Adrenal gland (tissue), 12 donors: ENCODE results near the gene CHRNA3. TPM values are rescaled to one million over a fixed set of nuclear protein-coding genes. Genes with fewer than 3 reads are reported as not detected.

Experiments
- DNase-seq, 7 donors: peaks; one replicate each; pipeline ENCODE4 v3.0.0-alpha.2; 2019 to 2020
- H3K27ac ChIP-seq, 5 donors: fragments of 200-600 bp; sonication (generic) in 4 of 5; 1 replicate in 3 of 5; 2 replicates in 2 of 5; pipeline versions ENCODE4 v1.5.1 to v1.8.0; 2016 to 2020; ENCODE audit warnings: mild to moderate bottlenecking in 1 of 5
- H3K27me3 ChIP-seq: fragments of 200-600 bp; 2 replicates; pipeline ENCODE4 v1.8.0; 2021
- H3K36me3 ChIP-seq, 2 donors: fragments of 200-600 bp; replicated peaks in 1 of 2; 1 replicate in 1 of 2; 2 replicates in 1 of 2; pipeline versions ENCODE4 v1.5.1 to v1.8.0; 2018 to 2022
- H3K4me1 ChIP-seq, 2 donors: fragments of 200-600 bp; replicated peaks in 1 of 2; 1 replicate in 1 of 2; 2 replicates in 1 of 2; pipeline versions ENCODE4 v1.5.1 to v1.8.0; 2018 to 2021
- H3K4me3 ChIP-seq, 4 donors: fragments of 200-600 bp; sonication (generic) in 3 of 4; one replicate each; pipeline ENCODE4 v1.5.1; 2016 to 2018
- H3K9me3 ChIP-seq, 3 donors: fragments of 200-600 bp; sonication (generic) in 1 of 3; replicated peaks in 1 of 3; 1 replicate in 2 of 3; 2 replicates in 1 of 3; pipeline versions ENCODE4 v1.5.1 to v1.8.0; 2016 to 2021
- CTCF ChIP-seq, 6 experiments: fragments of 450-650 bp in 4 of 6; fragments of 200-600 bp in 2 of 6; sonication (generic) in 1 of 6; IDR thresholded peaks; 1 replicate in 5 of 6; 2 replicates in 1 of 6; pipeline versions ENCODE4 v1.5.1 to v1.8.0; 2016 to 2021; ENCODE audit warnings: antibody characterized with exemption in 6 of 6, mild to moderate bottlenecking in 2 of 6, moderate library complexity in 1 of 6
- POLR2A ChIP-seq, 2 donors: fragments of 450-650 bp; IDR thresholded peaks; one replicate each; pipeline ENCODE4 v1.6.1; 2017; ENCODE audit warnings: antibody characterized with exemption in 2 of 2, mild to moderate bottlenecking in 2 of 2, moderate library complexity in 1 of 2
- WGBS, 4 donors: extraction: QIAGEN DNeasy Blood & Tissue Kit in 2 of 4; methylation state at CpG; one replicate each; pipeline versions ENCODE4 v1.1.5 to v1.1.7; 2013 to 2017; 5-methylcytosine and 5-hydroxymethylcytosine counted together
- intact Hi-C, 2 donors: fragments of 100-400 bp; cut with DNase I; formaldehyde crosslinking; loops; one replicate each; pipeline versions ENCODE4 v1.14.1 to v1.15.0; 2022 to 2023
- polyA plus RNA-seq, 3 donors: library from polyadenylated mRNA; stranded (reverse); fragments of 200-250 nt in 2 of 3; fragments of 350-450 nt in 1 of 3; fragmentation: Illumina TruSeq in 1 of 3; extraction: RNeasy Lipid Tissue Mini Kit (QIAGEN cat#74804) in 1 of 3; gene quantifications; one replicate each; pipeline ENCODE4 v1.2.3, GENCODE V29; 2013 to 2014
- total RNA-seq, 9 donors: library from RNA; depleted of rRNA in 4 of 9; stranded (reverse); fragments of >200 nt in 4 of 9; fragments of 120-200 nt in 1 of 9; fragmentation: NEBNext Ultra II Directional in 1 of 9; extraction: Animal tissue kit (Norgen Biotek cat#: 25700) in 1 of 9; gene quantifications; one replicate each; pipeline versions ENCODE4 v1.1.0 to v1.2.4, GENCODE V29; 2013 to 2023
- donor health status: healthy with polysubstance abuse.
- donor health status: Bipolar disorder and iron deficiency.
- donor health status: DM: yes; HTN: yes; CAD: no.
- donor health status: DM: no; HTN: no; CAD: no.
- donor health status: DM: no; HTN: no; CAD: no.
- donor health status: DM: yes; HTN: yes; CAD: no.

The CHRNA3 gene
- total and polyA plus RNA-seq, 12 donors = 0.43 to 62.6 (median 11.3) TPM

GRCh38 chr15:78620021-78620526 lies 722 bp downstream of the CHRNA3 start:
- DNase-seq = peak in 1 of 7 donors; percentile 55
- Histone ChIP-seq H3K27me3 (peaks cover 28% of the 10 kb centered on the region), H3K9me3 (no peaks in the 10 kb centered on the region), H3K36me3 (no peaks in the 10 kb centered on the region), H3K4me3 (peak overlapping the region in 1 of 4 donors; percentile 49), H3K27ac (peak overlapping the region in 1 of 5 donors; percentile 69), H3K4me1 (peaks cover 0 to 11% of the 10 kb centered on the region in 2 donors)
- TF ChIP-seq CTCF (IDR thresholded peaks at IDR 0.05) (peak in 1 of 6 experiments; percentile 8), POLR2A (IDR thresholded peaks at IDR 0.05) (no peak)
- intact Hi-C loops = no loop called here
- 0 to 2% (median 2%) methylated on average over 17 to 41 of the region's 41 CpGs; no CpG with 5 or more reads in 1 of the 4 donors for WGBS, 4 donors

GRCh38 chr15:78619022-78619950 lies 1.5 kb downstream of the CHRNA3 start:
- DNase-seq = peak in 3 of 7 donors; percentile 18 to 66 (median 21)
- intact Hi-C loops = loop anchor here (5.0 kb wide), 1 partner anchor 88 kb away; no protein-coding TSS in a partner anchor
- H3K9me3 ChIP-seq = no peaks in the 10 kb centered on the region
- peaks cover 0 to 11% of the 10 kb centered on the region in 2 donors for H3K4me1 ChIP-seq
- H3K27ac ChIP-seq = peak overlapping the region in 1 of 5 donors; percentile 69
- H3K27me3 ChIP-seq = peaks cover 28% of the 10 kb centered on the region
- no peak for TF ChIP-seq POLR2A (IDR thresholded peaks at IDR 0.05)
- no peak for TF ChIP-seq CTCF (IDR thresholded peaks at IDR 0.05)
- WGBS, 4 donors = 44 to 75% (median 58%) methylated on average over 8 to 20 of the region's 20 CpGs
- H3K36me3 ChIP-seq = no peaks in the 10 kb centered on the region
- no peak overlapping the region for H3K4me3 ChIP-seq

GRCh38 chr15:78618490-78618934 lies 2.3 kb downstream of the CHRNA3 start:
- TF ChIP-seq CTCF (IDR thresholded peaks at IDR 0.05) (peak; percentile 77 to 97 (median 88)), POLR2A (IDR thresholded peaks at IDR 0.05) (peak in 1 of 2 donors; percentile 26)
- 10 to 29% (median 17%) methylated on average over 5 to 8 of the region's 8 CpGs for WGBS, 4 donors
- Histone ChIP-seq H3K27ac (peak overlapping the region in 1 of 5 donors; percentile 69), H3K9me3 (no peaks in the 10 kb centered on the region), H3K36me3 (no peaks in the 10 kb centered on the region), H3K4me3 (no peak overlapping the region), H3K27me3 (peaks cover 28% of the 10 kb centered on the region), H3K4me1 (peaks cover 0 to 11% of the 10 kb centered on the region in 2 donors)
- peak; percentile 85 to 98 (median 91) for DNase-seq
- intact Hi-C loops = loop anchor here (5.0 kb wide), 1 partner anchor 89 kb away; no protein-coding TSS in a partner anchor

- H3K27me3 ChIP-seq = peaks cover 28% of the 10 kb centered on the region
- peaks cover 0 to 11% of the 10 kb centered on the region in 2 donors for H3K4me1 ChIP-seq
- peak overlapping the region in 1 of 5 donors; percentile 3 for H3K27ac ChIP-seq
- TF ChIP-seq POLR2A (IDR thresholded peaks at IDR 0.05) = no peak
- no peak for TF ChIP-seq CTCF (IDR thresholded peaks at IDR 0.05)
- intact Hi-C loops = loop anchor here (5.0 kb wide), 1 partner anchor 89 kb away; no protein-coding TSS in a partner anchor
- no peak for DNase-seq
- 70 to 78% (median 75%) methylated on average over 8 of the region's 8 CpGs for WGBS, 4 donors
- no peaks in the 10 kb centered on the region for H3K36me3 ChIP-seq
- no peaks in the 10 kb centered on the region for H3K9me3 ChIP-seq
- H3K4me3 ChIP-seq = no peak overlapping the region
Observed at GRCh38 chr15:78618064-78618463, 2.7 kb downstream of the CHRNA3 start.
